GM04504 (cell line): ENCODE data around the gene KIF16B.
"Not testable (repeated sequence)": the region's sequence is repeated elsewhere in the genome, so short reads cannot be mapped to it uniquely, and the experiment has no call there.

Source experiments
- DNase-seq: peaks from one replicate; pipeline ENCODE4 v3.0.0-alpha.2; 2012; ENCODE audit warnings: low read depth

KIF16B gene, protein sequence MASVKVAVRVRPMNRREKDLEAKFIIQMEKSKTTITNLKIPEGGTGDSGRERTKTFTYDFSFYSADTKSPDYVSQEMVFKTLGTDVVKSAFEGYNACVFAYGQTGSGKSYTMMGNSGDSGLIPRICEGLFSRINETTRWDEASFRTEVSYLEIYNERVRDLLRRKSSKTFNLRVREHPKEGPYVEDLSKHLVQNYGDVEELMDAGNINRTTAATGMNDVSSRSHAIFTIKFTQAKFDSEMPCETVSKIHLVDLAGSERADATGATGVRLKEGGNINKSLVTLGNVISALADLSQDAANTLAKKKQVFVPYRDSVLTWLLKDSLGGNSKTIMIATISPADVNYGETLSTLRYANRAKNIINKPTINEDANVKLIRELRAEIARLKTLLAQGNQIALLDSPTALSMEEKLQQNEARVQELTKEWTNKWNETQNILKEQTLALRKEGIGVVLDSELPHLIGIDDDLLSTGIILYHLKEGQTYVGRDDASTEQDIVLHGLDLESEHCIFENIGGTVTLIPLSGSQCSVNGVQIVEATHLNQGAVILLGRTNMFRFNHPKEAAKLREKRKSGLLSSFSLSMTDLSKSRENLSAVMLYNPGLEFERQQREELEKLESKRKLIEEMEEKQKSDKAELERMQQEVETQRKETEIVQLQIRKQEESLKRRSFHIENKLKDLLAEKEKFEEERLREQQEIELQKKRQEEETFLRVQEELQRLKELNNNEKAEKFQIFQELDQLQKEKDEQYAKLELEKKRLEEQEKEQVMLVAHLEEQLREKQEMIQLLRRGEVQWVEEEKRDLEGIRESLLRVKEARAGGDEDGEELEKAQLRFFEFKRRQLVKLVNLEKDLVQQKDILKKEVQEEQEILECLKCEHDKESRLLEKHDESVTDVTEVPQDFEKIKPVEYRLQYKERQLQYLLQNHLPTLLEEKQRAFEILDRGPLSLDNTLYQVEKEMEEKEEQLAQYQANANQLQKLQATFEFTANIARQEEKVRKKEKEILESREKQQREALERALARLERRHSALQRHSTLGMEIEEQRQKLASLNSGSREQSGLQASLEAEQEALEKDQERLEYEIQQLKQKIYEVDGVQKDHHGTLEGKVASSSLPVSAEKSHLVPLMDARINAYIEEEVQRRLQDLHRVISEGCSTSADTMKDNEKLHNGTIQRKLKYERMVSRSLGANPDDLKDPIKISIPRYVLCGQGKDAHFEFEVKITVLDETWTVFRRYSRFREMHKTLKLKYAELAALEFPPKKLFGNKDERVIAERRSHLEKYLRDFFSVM (N-terminal part only)

DNA sequence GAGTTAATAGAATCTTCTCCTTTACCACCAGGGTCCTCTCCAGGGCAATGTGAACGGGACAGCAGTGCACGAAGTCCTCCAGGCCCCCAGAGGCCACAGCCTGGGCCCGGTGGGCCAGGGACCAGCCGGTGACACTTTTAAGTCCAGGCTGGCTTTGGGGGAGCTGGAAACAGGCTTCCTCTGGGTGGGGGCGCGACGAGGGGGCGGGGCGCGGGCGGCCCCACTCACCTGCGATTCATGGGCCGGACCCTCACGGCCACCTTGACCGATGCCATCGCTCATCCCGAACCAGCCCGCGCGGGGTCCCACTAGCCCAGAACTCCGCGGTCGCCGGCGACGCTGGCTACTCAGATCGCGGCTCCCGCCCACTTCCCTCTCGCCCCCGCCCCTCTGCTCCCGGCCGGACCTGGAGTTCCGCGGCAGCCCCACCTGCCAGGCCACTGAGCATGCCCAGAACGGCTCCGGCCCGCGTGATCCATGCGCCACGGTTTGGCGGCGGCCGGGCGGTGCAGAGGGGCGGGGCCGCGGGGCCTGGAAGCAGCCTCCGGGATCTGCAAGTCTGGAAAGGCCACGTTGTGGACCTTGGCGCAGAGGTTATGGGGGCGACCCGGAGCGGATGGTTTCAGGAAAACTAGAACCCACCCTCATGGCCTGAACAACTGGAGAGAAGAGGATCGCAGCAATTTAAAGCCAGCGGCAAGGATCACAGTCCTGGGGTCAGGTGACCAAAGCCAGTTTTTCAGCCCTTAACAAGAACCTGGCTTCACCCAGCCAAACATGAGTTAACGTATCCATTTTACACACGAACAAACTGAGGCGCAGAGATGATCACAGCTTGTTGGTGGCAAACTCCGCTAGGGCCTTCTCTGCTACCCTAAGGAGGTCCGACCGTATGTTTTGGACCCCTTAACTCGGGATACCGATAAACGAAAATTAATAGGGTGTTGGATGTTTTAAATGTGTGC lies at the start of gene KIF16B:
Gene KIF16B, minus strand, starts transcription at position 448 of the 965 bp plus-strand sequence. Its CDS starts 173 bp downstream, at position 275.
- peak; percentile 62 for DNase-seq

GRCh38 chr20:16622501-16622900 lies 49.3 kb upstream of the KIF16B start:
- no peak for DNase-seq

- no peak for DNase-seq
Measured at GRCh38 chr20:16621435-16622141, 48.3 kb upstream of the KIF16B start.

GRCh38 chr20:16620961-16621360 lies 47.7 kb upstream of the KIF16B start:
- no peak for DNase-seq

- DNase-seq: no peak
Measured at GRCh38 chr20:16619953-16620352, 46.7 kb upstream of the KIF16B start.

DNA sequence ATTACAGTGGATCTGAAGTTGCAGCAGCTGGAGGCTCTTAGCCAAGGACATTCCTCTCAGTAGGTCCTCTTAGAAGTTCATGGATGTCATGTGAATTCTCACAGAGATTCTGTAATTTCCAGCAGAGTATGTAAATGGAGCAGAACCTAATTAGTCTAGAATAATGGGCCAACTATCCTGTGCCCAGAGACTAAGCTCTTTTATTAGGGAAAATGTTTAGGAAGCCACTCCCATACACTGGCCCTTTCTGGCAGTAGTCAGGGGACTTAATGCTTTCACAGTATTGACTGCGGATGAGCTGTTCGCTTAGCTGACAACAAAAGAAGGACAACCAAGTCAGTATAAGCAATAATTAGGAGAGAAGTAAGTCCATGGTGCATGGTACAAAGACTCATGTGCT lies 43.8 kb upstream of the KIF16B start:
- no peak for DNase-seq

- DNase-seq: no peak
Measured at GRCh38 chr20:16616317-16616716, 43.1 kb upstream of the KIF16B start.

- DNase-seq: no peak
Measured at GRCh38 chr20:16615199-16615598, 42.0 kb upstream of the KIF16B start.

GRCh38 chr20:16613954-16614353 lies 40.7 kb upstream of the KIF16B start:
- no peak for DNase-seq

DNA sequence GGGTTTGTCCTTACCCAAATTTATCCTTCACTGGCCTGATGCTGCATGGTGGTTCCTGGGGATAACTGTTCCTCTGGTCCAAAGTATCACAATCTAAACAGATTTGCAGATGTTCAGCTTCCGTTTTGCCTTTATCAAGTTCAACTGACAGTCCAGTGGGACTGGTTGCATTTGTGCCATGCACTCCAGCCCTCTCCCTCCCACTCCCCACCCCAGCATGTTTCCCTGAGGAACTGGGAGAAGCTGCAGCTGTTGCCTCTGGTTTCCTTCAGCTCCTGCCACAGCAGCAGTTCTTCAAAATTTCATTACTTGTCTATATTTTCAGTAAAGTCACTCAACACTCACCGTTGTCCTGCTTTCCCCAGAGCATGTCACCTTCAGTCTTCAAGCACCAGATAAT lies 39.5 kb upstream of the KIF16B start:
- DNase-seq: no peak

- no peak for DNase-seq
Measured at GRCh38 chr20:16611817-16612216, 38.6 kb upstream of the KIF16B start.

- no peak for DNase-seq
Measured at GRCh38 chr20:16609066-16609465, 35.8 kb upstream of the KIF16B start.

DNA sequence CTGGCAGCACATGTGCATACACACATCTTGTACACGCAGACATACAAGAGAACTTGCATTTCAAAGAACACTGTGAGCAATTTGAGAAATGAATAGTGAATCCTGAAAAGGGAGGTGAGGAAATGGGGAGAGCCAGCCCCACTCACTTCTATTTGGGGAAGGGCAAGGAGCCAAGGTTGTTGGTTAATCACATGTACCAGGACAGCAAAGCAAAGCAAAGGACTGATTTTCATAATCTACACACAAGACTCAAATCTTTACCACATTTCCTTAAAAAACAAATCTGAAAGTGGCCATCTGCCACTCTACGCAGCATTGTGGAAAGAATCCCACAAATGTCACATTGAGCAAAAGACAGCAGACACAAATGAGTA lies 35.0 kb upstream of the KIF16B start:
- DNase-seq: no peak

DNA sequence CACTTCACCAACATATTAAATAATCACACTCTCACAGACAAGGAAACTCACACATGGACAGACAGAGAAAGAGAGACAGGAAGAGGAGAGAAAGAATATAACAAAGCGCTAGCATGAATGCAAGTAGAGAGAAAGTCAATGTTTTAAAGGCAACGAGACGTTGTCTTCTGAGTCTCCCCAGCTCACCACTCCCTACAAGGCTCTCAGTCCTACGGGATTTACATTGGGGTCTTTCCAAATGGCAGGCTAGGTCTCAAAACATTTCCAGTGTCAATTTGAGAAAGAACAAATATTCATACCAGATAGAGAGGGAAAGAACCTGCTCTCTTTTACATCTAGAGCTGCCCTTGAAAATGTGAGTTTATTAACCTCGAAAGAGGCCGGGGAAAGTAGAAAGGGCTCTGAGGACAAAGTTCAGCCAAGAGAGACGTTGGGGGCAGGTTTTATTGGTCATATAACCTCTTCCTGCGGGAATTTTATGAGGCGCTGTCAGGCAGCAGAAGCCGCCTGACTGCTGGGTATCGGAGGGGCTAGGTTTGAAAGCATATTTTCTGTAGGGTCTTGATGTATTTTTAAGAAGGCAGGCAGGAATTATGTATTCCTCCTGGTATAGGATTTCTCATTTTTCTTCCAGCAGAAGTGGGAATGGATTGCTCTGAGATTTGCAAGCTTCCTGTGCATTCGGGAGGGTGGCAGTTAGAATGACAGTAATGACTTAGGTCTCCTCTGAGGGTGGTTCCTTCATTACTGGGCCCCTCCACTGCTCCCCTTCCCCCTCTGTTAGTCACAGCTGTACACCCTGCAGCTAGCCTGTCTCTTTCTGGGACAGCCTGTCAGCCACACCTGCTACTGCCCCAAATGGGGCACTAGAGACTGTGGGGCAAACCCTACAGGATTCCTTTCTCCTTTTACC lies 34.4 kb upstream of the KIF16B start:
- no peak for DNase-seq

DNA sequence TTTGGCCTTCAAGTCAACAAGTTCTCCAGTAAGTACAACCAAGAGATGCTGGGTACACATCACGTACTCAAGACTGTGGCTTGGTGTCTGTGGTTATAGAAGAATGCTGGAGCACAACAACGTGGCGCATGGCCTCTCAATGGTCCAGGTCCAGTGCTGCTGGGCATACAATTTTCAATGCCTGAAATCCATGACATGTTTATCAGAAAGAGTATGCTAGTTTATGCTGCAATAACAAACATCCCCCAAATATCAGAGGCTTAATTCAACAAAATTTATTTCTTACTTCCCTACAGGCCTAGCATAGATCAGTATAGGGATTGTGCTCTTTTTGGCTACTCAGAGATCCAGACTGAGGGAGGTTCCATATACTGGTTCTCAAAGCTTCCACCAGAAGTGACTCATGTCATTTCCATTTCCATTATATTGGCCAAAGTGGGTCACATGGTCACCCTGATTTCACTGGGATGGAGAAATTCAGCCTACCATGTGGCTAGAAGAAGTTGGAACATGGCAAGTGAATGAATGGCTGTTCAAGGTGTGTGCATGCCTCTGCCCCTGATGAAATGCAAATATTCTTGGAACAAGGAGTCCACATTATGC lies 33.3 kb upstream of the KIF16B start:
- DNase-seq: no peak

GRCh38 chr20:16601047-16601446 lies 27.8 kb upstream of the KIF16B start:
- no peak for DNase-seq

- DNase-seq: no peak
Measured at GRCh38 chr20:16599257-16599656, 26.0 kb upstream of the KIF16B start.

DNA sequence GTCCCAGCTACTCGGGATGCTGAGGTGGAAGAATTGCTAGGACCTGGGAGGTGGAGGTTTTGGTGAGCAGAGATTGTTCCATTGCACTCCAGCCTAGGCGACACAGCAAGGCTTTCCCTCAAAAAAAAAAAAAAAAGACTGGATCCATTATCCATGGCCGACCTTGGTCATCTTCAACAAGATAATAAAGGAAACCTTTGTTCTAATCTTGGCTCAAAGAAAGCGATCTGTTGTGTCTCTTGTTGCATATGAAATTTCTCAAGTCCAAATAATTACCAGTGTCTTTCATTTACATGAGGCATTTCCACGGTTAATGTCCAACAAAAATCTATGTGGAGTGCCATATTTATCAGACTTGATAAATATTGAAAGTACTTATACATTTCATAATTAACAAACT lies 23.7 kb upstream of the KIF16B start:
- DNase-seq: no peak

DNA sequence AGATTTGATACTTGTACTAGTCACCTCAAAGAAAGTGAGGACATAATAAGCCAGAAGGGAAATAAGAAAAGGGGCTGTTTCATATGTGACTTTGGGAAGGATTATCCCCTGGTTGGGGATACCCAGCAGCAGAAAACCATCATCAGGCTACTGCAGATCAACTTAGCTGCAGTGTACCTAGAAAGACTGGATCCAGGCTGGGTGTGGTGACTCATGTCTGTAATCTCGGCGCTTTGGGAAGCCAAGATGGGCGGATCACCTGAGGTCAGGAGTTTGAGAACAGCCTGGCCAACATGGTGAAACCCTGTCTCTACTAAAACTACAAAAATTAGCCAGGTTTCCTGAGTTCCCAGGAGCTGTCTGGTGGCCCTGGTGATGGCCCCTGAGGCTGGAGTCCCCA lies 23.2 kb upstream of the KIF16B start:
- DNase-seq: not testable (repeated sequence)
